ENCODE data around the gene CLDN6.
"Not testable (repeated sequence)": the region's sequence is repeated elsewhere in the genome, so short reads cannot be mapped to it uniquely, and the experiment has no call there.

DNA sequence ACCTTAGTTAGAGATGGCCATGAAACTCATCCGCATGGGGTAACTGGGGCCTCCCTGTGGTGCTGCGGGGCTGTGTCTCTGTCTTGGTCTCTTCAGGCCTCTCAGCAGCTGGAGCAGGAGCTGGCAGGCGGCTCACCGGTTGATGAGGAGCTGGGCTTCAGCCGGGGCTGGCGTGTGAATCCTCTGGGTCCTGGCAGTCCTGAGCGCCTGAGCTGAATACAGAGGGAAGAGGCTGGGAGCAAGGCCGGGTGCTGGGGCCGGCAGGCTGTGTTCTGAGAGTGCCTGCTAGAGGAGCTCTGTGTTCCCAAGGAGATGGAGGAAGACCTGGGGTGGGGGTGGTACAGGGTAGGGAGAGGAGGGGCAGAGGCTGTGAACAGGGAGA, 37.7 kb upstream of the CLDN6 start:
- not testable (repeated sequence) for TF ChIP-seq POLR2A (IDR thresholded peaks at IDR 0.05; ENCODE audit: insufficient read depth in 1 of 2, low read depth in 2 of 2, low read length in 2 of 2); ZNF501 (CRISPR knock-in tag; IDR thresholded peaks at IDR 0.05); SUZ12 (IDR thresholded peaks at IDR 0.05; ENCODE audit: low read depth, low read length); DRAP1 (CRISPR knock-in tag; IDR thresholded peaks at IDR 0.05); TOE1 (CRISPR knock-in tag; IDR thresholded peaks at IDR 0.05); TRIM22 (IDR thresholded peaks at IDR 0.05)
